ENCODE results near the gene KISS1R.

- no peak for TF ChIP-seq CTCF (IDR thresholded peaks at IDR 0.05; ENCODE audit: low read length)
- TF ChIP-seq EZH2 (optimal IDR thresholded peaks at IDR 0.05; ENCODE audit: low read depth, low read length) = no peak
- no peak for TF ChIP-seq EZH2phosphoT487 (IDR thresholded peaks at IDR 0.05; ENCODE audit: low read length)
Measured at GRCh38 chr19:926323-926588, 9.1 kb downstream of the KISS1R start.
